C4-2B (cell line): Measurements from ENCODE around the gene LRRIQ3.

Experiments
- ZFX ChIP-seq: fragments of 450-650 bp; IDR thresholded peaks from 2 replicates; pipeline ENCODE4 v1.6.1; 2017
- TF ChIP-seq, protein P1 (sequence below): fragments of 450-650 bp; conservative IDR thresholded peaks from 2 replicates; pipeline ENCODE4 v1.5.1; 2017; ENCODE audit warnings: mild to moderate bottlenecking

DNA sequence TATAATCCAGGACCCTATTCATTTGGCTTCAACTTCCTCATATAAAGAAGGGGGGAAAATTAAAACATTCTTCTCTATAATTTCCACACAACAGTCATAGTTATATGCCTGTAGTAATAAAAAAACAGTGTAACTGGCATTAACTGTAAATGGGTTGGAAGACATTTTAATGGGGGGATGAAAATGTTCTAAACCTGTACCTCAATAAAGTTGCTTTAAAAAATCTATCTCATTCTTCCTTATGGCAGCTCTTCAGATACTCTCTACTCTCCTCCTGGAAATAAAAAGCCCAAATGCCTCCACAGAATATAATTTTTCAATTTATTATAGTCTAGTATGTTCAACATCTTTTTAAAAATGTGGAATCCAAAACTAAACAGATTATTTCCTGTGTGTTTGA, 2.6 kb downstream of the LRRIQ3 start:
- TF ChIP-seq, protein P1, sequence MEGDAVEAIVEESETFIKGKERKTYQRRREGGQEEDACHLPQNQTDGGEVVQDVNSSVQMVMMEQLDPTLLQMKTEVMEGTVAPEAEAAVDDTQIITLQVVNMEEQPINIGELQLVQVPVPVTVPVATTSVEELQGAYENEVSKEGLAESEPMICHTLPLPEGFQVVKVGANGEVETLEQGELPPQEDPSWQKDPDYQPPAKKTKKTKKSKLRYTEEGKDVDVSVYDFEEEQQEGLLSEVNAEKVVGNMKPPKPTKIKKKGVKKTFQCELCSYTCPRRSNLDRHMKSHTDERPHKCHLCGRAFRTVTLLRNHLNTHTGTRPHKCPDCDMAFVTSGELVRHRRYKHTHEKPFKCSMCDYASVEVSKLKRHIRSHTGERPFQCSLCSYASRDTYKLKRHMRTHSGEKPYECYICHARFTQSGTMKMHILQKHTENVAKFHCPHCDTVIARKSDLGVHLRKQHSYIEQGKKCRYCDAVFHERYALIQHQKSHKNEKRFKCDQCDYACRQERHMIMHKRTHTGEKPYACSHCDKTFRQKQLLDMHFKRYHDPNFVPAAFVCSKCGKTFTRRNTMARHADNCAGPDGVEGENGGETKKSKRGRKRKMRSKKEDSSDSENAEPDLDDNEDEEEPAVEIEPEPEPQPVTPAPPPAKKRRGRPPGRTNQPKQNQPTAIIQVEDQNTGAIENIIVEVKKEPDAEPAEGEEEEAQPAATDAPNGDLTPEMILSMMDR: no peak
- TF ChIP-seq ZFX: no peak
